GM21381 (cell line): Measurements from ENCODE around the gene GNA15.
"Not testable (repeated sequence)": the region's sequence is repeated elsewhere in the genome, so short reads cannot be mapped to it uniquely, and the experiment has no call there.

Experiments used
- ATAC-seq: cut with Tn5 transposase; IDR thresholded peaks from one replicate; pipeline ENCODE4 v1.9.1; 2021; ENCODE audit warnings: mild to moderate bottlenecking, moderate library complexity; ENCODE audit not compliant: unreplicated experiment

The GNA15 gene

GRCh38 chr19:3135961-3136683 lies at the start of gene GNA15:
GNA15 (plus strand) TSS chr19:3136033; CDS start chr19:3136451, 418 bp downstream.
- no peak for ATAC-seq

- ATAC-seq = no peak
These were observed 48.1 kb upstream of the GNA15 start for GRCh38 chr19:3087769-3088168.

GRCh38 chr19:3089299-3089855 lies 46.5 kb upstream of the GNA15 start:
- not testable (repeated sequence) for ATAC-seq

- peak; percentile 23 for ATAC-seq
These were observed 41.0 kb upstream of the GNA15 start for GRCh38 chr19:3094601-3095440.

GRCh38 chr19:3095441-3096191 lies 40.2 kb upstream of the GNA15 start:
- ATAC-seq = no peak

GRCh38 chr19:3096267-3096901 lies 39.4 kb upstream of the GNA15 start:
- ATAC-seq = no peak

GRCh38 chr19:3096902-3097326 lies 38.9 kb upstream of the GNA15 start:
- ATAC-seq = no peak

- no peak for ATAC-seq
These were observed 38.4 kb upstream of the GNA15 start for GRCh38 chr19:3097442-3097871.

- ATAC-seq = no peak
These were observed 37.7 kb upstream of the GNA15 start for GRCh38 chr19:3098141-3098514.

GRCh38 chr19:3098515-3099346 lies 37.1 kb upstream of the GNA15 start:
- ATAC-seq = no peak

GRCh38 chr19:3099347-3100145 lies 36.3 kb upstream of the GNA15 start:
- ATAC-seq = no peak

- ATAC-seq = no peak
These were observed 35.5 kb upstream of the GNA15 start for GRCh38 chr19:3100331-3100730.

- ATAC-seq = no peak
These were observed 34.8 kb upstream of the GNA15 start for GRCh38 chr19:3100747-3101730.

- no peak for ATAC-seq
These were observed 33.3 kb upstream of the GNA15 start for GRCh38 chr19:3102239-3103140.

GRCh38 chr19:3104708-3104983 lies 31.2 kb upstream of the GNA15 start:
- ATAC-seq = no peak

- no peak for ATAC-seq
These were observed 30.0 kb upstream of the GNA15 start for GRCh38 chr19:3105641-3106508.
